H1 (cell line): ENCODE results near the gene HDLBP.

Source experiments
- ATF2 ChIP-seq: IDR thresholded peaks from 2 replicates; pipeline ENCODE4 v1.6.1; 2012; ENCODE audit warnings: low read length, inconsistent platforms
- BRCA1 ChIP-seq: IDR thresholded peaks from 2 replicates; pipeline ENCODE4 v1.6.1; 2012; ENCODE audit warnings: low read depth, low read length, improper control_type of control experiment
- CBX8 ChIP-seq: fragments of 300-800, 300-1000 bp; sonication (generic); IDR thresholded peaks from 2 replicates; pipeline ENCODE4 v1.7.1; 2016; ENCODE audit warnings: low read depth, low read length, borderline replicate concordance
- CHD2 ChIP-seq: IDR thresholded peaks from 2 replicates; pipeline ENCODE4 v1.6.1; 2012; ENCODE audit warnings: low read length, improper control_type of control experiment
- CREB1 ChIP-seq: IDR thresholded peaks from 2 replicates; pipeline ENCODE4 v1.6.1; 2012; ENCODE audit warnings: inconsistent platforms
- CTCF ChIP-seq, 3 experiments: IDR thresholded peaks; 1 replicate in 2 of 3; 2 replicates in 1 of 3; pipeline versions ENCODE4 v1.5.1 to v1.6.1; 2011; ENCODE audit warnings: low read length in 3 of 3, mild to moderate bottlenecking in 3 of 3, inconsistent platforms in 2 of 3, low read depth in 1 of 3, moderate library complexity in 1 of 3; ENCODE audit not compliant: insufficient read depth in 1 of 3; ENCODE audit errors: control extremely low read depth in 1 of 3
- MAFK ChIP-seq: IDR thresholded peaks from 2 replicates; pipeline ENCODE4 v1.6.1; 2012; ENCODE audit warnings: low read depth, mild to moderate bottlenecking, improper control_type of control experiment, low read length
- POLR2A ChIP-seq, 2 experiments: IDR thresholded peaks; 1 replicate in 1 of 2; 2 replicates in 1 of 2; pipeline ENCODE4 v1.6.1; 2011; ENCODE audit warnings: low read depth in 2 of 2, low read length in 2 of 2, mild to moderate bottlenecking in 2 of 2; ENCODE audit errors: control extremely low read depth in 1 of 2
- POLR2AphosphoS5 ChIP-seq: IDR thresholded peaks from 2 replicates; pipeline ENCODE4 v1.6.1; 2011; ENCODE audit warnings: low read depth, low read length
- POU5F1 ChIP-seq: IDR thresholded peaks from 2 replicates; pipeline ENCODE4 v1.6.1; 2011; ENCODE audit warnings: low read depth, mild to moderate bottlenecking, low read length, moderate library complexity
- SAP30 ChIP-seq: fragments of 300-600 bp; sonication (generic); IDR thresholded peaks from 2 replicates; pipeline ENCODE4 v1.7.1; 2012; ENCODE audit warnings: low read length, moderate library complexity, mild to moderate bottlenecking, inconsistent platforms; ENCODE audit not compliant: insufficient read depth, insufficient replicate concordance
- SP1 ChIP-seq: IDR thresholded peaks from 2 replicates; pipeline ENCODE4 v1.6.1; 2011; ENCODE audit warnings: low read depth, low read length
- SRF ChIP-seq: IDR thresholded peaks from 2 replicates; pipeline ENCODE4 v1.6.1; 2011; ENCODE audit warnings: mild to moderate bottlenecking, low read depth, low read length, moderate library complexity
- USF2 ChIP-seq: IDR thresholded peaks from 2 replicates; pipeline ENCODE4 v1.6.1; 2011; ENCODE audit warnings: low read length, improper control_type of control experiment

GRCh38 chr2:241270531-241270930 lies 44.9 kb downstream of the HDLBP start:
- TF ChIP-seq MAFK (no peak), POU5F1 (no peak), POLR2A (IDR thresholded peaks at IDR 0.05; ENCODE audit: control extremely low read depth in 1 of 2, low read depth in 2 of 2, low read length in 2 of 2) (no peak), SAP30 (no peak), CREB1 (no peak), POLR2AphosphoS5 (no peak), CBX8 (no peak), CTCF (IDR thresholded peaks at IDR 0.05; ENCODE audit: control extremely low read depth in 1 of 3, insufficient read depth in 1 of 3, low read depth in 1 of 3, low read length in 3 of 3) (no peak), SRF (no peak), BRCA1 (no peak), SP1 (no peak), USF2 (no peak), CHD2 (no peak), ATF2 (no peak)
